Testis (tissue), 2 donors: ENCODE measurements around the gene SIRT6.

Source experiments
- POLR2A ChIP-seq: fragments of 450-650 bp; IDR thresholded peaks from one replicate; pipeline ENCODE4 v1.6.1; 2017; ENCODE audit warnings: antibody characterized with exemption, mild to moderate bottlenecking, moderate library complexity
- TF ChIP-seq, protein P1 (sequence below), 3 experiments: fragments of 450-650 bp in 2 of 3; fragments of 200-600 bp in 1 of 3; sonication (generic) in 1 of 3; IDR thresholded peaks; one replicate each; pipeline ENCODE4 v1.5.1; 2016 to 2019; ENCODE audit warnings: antibody characterized with exemption in 3 of 3, mild to moderate bottlenecking in 2 of 3, moderate library complexity in 1 of 3

GRCh38 chr19:4197228-4197624, 14.9 kb upstream of the SIRT6 start:
- no peak for TF ChIP-seq POLR2A
- TF ChIP-seq, protein P1, sequence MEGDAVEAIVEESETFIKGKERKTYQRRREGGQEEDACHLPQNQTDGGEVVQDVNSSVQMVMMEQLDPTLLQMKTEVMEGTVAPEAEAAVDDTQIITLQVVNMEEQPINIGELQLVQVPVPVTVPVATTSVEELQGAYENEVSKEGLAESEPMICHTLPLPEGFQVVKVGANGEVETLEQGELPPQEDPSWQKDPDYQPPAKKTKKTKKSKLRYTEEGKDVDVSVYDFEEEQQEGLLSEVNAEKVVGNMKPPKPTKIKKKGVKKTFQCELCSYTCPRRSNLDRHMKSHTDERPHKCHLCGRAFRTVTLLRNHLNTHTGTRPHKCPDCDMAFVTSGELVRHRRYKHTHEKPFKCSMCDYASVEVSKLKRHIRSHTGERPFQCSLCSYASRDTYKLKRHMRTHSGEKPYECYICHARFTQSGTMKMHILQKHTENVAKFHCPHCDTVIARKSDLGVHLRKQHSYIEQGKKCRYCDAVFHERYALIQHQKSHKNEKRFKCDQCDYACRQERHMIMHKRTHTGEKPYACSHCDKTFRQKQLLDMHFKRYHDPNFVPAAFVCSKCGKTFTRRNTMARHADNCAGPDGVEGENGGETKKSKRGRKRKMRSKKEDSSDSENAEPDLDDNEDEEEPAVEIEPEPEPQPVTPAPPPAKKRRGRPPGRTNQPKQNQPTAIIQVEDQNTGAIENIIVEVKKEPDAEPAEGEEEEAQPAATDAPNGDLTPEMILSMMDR (IDR thresholded peaks at IDR 0.05): no peak
